Measurements from ENCODE around the gene MIEF2.

DNA sequence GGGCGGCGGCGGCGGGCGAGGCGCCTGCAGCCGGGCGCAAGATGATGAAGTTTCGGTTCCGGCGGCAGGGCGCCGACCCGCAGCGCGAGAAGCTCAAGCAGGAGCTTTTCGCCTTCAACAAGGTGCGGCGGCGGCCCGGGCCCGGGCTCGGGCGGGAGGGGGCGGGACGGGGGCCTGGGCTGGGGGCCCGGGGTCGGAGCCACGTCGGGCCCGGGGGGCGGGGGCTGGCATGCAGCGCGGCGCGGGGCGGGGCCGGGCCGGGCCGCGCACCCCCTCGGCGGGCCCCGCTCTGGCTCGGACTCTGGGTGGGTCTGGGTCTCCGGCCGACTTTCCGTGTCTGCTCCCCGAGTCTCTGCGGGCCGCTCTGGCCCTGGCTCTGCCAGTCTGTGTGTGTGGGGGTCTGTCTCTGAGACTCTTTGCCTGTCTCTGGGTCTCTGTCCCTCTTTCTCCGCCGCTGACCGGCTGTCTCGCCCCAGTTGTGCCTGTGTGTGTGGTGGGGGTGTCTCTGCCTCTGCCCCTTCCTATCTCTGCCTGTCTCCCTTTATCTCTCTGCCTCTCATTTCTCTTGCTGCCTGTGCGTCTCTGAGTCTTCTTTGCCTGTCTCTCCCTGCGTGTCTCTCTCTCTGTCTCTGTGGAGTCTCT, 34.7 kb upstream of the MIEF2 start:
- TF ChIP-seq, protein P1, sequence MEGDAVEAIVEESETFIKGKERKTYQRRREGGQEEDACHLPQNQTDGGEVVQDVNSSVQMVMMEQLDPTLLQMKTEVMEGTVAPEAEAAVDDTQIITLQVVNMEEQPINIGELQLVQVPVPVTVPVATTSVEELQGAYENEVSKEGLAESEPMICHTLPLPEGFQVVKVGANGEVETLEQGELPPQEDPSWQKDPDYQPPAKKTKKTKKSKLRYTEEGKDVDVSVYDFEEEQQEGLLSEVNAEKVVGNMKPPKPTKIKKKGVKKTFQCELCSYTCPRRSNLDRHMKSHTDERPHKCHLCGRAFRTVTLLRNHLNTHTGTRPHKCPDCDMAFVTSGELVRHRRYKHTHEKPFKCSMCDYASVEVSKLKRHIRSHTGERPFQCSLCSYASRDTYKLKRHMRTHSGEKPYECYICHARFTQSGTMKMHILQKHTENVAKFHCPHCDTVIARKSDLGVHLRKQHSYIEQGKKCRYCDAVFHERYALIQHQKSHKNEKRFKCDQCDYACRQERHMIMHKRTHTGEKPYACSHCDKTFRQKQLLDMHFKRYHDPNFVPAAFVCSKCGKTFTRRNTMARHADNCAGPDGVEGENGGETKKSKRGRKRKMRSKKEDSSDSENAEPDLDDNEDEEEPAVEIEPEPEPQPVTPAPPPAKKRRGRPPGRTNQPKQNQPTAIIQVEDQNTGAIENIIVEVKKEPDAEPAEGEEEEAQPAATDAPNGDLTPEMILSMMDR (IDR thresholded peaks at IDR 0.05), result no peak
- TF ChIP-seq POLR2AphosphoS5 (IDR thresholded peaks at IDR 0.05; ENCODE audit: low read depth, low read length), result no peak

Data from Panc1 (cell line).